HG02981 (cell line): ENCODE measurements around the gene DNAJC11.
A peak's percentile ranks its signal among the peaks of the same experiment; 100 is the strongest.
"Not testable (repeated sequence)": the region's sequence is repeated elsewhere in the genome, so short reads cannot be mapped to it uniquely, and the experiment has no call there.

ENCODE experiments used
- ATAC-seq: cut with Tn5 transposase; IDR thresholded peaks from one replicate; pipeline ENCODE4 v1.9.1; 2021; ENCODE audit warnings: mild to moderate bottlenecking, moderate library complexity; ENCODE audit not compliant: unreplicated experiment

DNAJC11 gene

DNA sequence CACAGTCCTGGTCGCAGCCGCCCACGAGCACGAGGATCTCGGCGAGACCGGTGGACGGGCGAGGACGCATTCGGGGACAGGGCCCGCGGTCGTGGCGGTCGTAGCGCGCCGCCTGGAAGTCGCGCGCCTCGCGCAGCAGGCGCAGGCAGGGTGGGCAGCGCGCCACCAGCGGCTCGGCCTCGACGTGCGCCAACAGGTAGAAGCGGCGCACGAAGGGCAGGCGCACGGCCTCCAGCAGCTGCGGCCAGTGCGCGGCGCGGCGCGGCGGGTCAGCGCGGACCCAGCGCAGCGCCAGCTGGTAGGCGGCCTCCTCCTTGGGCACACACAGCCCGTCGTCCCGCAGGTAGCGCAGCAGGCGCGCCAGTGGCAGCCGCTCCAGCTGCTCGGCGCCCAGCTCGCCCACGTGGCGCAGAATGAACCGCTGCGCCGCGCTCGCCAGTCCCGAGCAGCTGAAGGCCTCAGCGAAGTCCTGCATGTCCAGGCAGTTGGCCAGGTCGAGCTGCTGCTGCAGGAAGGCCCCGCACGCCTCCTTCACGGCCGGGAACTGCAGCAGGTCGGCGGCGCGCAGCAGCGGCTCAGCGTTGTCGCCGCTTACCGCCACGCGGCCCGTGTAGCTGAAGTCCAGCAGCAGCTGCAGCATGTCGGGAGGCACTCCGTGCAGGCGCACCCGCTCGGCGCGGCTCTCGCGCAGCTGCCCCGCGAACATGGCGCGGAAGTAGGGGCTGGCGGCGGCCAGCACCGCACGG lies 99.5 kb downstream of the DNAJC11 start:
- peak; percentile 34 for ATAC-seq

DNA sequence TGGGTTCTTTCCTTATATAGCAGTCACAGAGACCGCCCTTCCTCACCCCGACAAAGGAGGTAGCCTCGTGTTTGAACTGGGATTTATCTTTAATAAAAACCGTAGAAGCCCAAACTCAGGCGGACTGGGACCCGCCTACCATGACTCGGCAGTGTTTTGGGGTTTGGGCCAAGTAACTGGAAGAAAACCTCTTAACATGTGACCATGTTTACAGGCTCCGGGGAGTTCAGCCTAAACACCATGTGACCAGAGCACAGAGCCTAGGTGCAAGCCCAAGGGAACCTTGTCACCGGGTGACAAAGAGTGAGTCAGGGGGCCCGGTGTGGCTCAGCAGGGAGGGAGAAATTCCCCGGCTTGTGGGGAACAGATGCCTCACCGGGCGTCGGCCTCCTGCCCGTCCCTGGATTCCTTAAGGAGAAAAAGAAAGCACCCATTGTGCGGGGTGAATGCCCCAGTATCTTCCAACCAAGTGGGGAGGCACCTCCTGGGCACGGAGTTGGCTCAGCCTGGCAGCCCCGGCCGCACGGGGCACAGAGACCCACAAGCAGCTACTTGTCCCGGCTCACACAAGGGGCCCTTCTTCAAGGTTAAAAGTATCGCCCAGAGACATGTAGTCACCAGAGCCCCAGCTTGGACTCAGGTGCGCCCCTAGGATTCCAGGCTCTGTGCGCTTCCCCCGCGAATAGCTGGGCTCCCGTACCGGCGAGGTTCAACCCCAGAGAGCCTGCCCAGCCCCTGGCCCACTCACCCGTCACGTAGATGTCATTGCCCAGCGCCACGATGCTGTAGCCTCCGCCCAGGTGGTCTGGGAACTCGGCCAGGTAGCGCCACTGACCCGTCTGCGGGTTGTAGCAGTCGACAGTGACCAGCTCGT lies 100.3 kb downstream of the DNAJC11 start:
- peak; percentile 29 for ATAC-seq

GRCh38 chr1:6600410-6601048 lies 101.1 kb downstream of the DNAJC11 start:
- ATAC-seq: peak; percentile 1

- ATAC-seq: not testable (repeated sequence)
Measured at GRCh38 chr1:6599991-6600390, 101.6 kb downstream of the DNAJC11 start.

- ATAC-seq: no peak
Measured at GRCh38 chr1:6599141-6599975, 102.3 kb downstream of the DNAJC11 start.

DNA sequence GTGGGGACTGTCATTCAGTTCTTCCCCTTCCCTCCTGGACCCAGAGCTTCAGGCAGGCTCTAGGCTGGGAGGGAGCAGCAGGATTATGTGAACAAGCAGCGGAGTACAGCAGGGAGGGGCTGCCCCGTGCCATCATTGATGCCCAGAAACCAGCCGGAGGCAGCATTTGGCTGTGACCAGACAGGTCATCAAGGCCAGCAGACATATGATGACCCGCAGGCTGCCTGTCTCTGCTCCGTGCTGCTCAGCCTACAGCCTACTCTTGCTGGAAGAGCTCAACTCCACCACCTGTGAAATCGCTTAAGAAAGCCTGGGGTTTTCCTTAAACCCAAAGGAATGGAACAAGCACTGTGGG lies 103.9 kb downstream of the DNAJC11 start:
- no peak for ATAC-seq

- no peak for ATAC-seq
Measured at GRCh38 chr1:6596886-6597776, 104.5 kb downstream of the DNAJC11 start.

- ATAC-seq: no peak
Measured at GRCh38 chr1:6596351-6596750, 105.3 kb downstream of the DNAJC11 start.

- no peak for ATAC-seq
Measured at GRCh38 chr1:6594977-6595740, 106.5 kb downstream of the DNAJC11 start.

GRCh38 chr1:6593810-6594209 lies 107.8 kb downstream of the DNAJC11 start:
- ATAC-seq: no peak

DNA sequence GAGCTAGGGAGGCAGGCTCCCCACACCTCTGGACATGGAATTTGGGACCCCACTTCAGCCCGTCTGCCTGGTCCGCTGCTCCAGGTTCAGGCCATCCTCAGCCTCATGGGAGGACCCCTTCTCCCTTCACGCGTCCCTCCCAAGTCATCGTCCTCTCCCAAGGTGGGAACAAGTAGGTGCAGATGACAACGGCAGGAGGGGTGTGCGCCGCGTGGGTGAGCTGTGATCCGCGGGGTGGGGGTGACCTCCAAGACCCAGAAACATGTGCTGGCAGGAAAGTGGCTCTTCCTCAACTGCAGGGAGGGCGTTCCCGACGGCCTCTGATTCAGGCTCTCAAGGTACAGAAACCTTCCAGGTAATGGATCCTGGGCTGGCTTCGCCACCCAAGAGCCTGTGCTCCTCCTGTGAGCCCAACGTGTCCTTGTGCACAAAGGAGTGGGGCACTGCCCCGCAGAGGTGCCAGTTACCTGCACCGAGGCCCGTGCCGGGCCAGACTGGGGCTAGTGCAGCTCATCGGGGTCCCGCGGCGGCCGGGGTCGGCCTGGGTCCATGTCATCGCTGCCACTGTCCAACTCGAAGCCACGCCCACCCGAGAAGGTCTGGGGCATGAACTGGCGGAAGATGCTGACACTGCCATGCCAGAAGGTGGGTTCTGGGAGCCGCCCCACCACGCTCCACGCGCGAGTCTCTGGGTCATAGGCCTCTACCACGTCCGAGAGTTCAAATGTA lies 108.6 kb downstream of the DNAJC11 start:
- ATAC-seq: no peak

GRCh38 chr1:6592441-6592840 lies 109.2 kb downstream of the DNAJC11 start:
- no peak for ATAC-seq

- no peak for ATAC-seq
Measured at GRCh38 chr1:6591644-6592043, 110.0 kb downstream of the DNAJC11 start.

DNA sequence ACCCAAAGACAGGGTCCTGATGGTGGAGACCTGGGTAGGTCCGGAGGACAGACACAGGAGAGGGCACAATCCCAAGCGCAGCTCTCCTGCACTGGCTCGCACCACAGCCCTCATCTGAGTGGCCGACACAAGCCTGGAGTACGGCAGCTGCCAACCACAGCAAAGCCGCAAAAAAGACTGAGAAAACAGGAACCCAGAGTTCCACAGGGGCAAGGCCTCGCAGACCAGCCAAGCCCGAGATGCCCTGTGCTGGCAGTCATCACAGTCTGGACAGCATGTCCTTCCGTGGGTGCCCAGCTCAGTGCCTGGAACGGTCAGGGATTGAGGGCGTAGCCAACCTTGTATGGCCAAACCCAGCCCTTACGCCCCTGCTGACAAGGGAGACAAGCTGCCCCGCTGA lies 110.4 kb downstream of the DNAJC11 start:
- ATAC-seq: no peak

DNA sequence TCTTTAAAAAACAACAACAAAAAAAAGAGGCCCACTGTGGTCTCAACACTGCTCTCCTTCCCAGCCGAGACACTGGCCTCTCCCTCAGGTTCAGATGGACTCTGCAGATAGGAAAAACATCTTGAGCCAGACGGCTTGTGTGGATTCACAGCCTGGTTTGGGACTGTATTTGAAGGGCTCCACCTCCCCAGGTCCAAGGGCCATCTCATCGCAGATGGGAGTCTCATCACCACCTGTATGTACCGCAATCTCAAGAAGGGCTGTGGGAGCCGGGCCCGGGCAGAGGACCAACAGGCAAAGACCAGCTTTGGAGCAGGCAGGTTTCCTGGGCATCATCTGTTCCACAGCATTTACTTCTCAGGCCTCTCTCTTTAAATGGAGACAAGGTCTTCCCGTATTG lies 111.6 kb downstream of the DNAJC11 start:
- no peak for ATAC-seq

DNA sequence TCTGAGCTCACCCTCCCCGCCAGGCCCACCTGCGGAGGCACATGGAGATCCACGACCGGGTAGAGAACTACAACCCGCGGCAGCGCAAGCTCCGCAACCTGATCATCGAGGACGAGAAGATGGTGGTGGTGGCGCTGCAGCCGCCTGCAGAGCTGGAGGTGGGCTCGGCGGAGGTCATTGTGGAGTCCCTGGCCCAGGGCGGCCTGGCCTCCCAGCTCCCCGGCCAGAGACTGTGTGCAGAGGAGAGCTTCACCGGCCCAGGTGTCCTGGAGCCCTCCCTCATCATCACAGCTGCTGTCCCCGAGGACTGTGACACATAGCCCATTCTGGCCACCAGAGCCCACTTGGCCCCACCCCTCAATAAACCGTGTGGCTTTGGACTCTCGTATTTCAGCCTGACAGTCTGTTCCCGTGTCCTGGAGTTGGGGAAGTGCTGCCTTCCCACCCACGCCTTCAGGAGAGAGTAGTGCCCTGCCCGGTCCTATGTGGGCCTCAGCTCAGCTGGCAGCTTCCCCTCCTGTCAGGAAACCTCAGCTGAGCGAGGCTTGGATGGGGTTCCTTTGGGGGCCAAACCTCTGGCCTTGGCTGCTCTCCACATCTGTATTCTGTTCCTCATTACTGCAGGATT lies 112.6 kb downstream of the DNAJC11 start:
- no peak for ATAC-seq

- ATAC-seq: no peak
Measured at GRCh38 chr1:6588128-6588892, 113.3 kb downstream of the DNAJC11 start.
